ENCODE results near the gene KRT32. TPM values are rescaled to one million over a fixed set of nuclear protein-coding genes. Genes with fewer than 3 reads are reported as not detected.

Gene KRT32
- total and polyA plus RNA-seq, 12 donors, result not detected

- no peaks in the 10 kb centered on the region for H3K9me3 ChIP-seq (replicated peaks in 1 of 3)
- 75 to 82% (median 77%) methylated on average over 8 of the region's 8 CpGs for WGBS, 4 donors
- DNase-seq, result no peak
- TF ChIP-seq, protein P1, sequence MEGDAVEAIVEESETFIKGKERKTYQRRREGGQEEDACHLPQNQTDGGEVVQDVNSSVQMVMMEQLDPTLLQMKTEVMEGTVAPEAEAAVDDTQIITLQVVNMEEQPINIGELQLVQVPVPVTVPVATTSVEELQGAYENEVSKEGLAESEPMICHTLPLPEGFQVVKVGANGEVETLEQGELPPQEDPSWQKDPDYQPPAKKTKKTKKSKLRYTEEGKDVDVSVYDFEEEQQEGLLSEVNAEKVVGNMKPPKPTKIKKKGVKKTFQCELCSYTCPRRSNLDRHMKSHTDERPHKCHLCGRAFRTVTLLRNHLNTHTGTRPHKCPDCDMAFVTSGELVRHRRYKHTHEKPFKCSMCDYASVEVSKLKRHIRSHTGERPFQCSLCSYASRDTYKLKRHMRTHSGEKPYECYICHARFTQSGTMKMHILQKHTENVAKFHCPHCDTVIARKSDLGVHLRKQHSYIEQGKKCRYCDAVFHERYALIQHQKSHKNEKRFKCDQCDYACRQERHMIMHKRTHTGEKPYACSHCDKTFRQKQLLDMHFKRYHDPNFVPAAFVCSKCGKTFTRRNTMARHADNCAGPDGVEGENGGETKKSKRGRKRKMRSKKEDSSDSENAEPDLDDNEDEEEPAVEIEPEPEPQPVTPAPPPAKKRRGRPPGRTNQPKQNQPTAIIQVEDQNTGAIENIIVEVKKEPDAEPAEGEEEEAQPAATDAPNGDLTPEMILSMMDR (IDR thresholded peaks at IDR 0.05), result no peak
- TF ChIP-seq POLR2A (IDR thresholded peaks at IDR 0.05), result no peak
- no peaks in the 10 kb centered on the region for H3K4me1 ChIP-seq (replicated peaks in 1 of 2)
- intact Hi-C loops (cut with DNase I), result no loop called here
- no peak overlapping the region for H3K4me3 ChIP-seq
- H3K27me3 ChIP-seq, result no peaks in the 10 kb centered on the region
- no peaks in the 10 kb centered on the region for H3K36me3 ChIP-seq (replicated peaks in 1 of 2)
- no peak overlapping the region for H3K27ac ChIP-seq
These were observed 37.2 kb upstream of the KRT32 start for GRCh38 chr17:41504246-41504977.

DNA sequence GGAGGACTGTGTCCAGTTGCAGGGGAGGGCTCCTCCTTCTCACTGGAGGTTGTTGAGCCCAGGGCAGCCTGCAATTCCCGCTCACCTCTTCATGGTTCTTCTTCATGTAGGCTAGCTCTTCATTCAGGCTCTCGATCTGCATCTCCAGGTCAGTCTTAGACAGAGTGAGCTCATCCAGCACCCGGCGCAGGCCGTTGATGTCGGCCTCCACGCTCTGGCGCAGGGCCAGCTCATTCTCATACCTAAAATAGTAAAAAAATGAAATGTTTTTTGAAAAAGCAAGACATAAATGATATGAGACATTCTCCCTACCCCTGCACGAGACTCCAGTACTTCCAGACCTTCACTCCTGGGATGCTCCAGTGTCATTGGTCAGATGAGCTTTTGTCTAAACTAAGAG is 36.0 kb upstream of the KRT32 start:
- Histone ChIP-seq H3K36me3 (replicated peaks in 1 of 2) (no peaks in the 10 kb centered on the region), H3K4me3 (no peak overlapping the region), H3K4me1 (replicated peaks in 1 of 2) (no peaks in the 10 kb centered on the region), H3K27ac (no peak overlapping the region), H3K27me3 (no peaks in the 10 kb centered on the region), H3K9me3 (replicated peaks in 1 of 3) (no peaks in the 10 kb centered on the region)
- TF ChIP-seq, protein P1 (IDR thresholded peaks at IDR 0.05), result no peak
- TF ChIP-seq POLR2A (IDR thresholded peaks at IDR 0.05), result no peak
- DNase-seq, result no peak
- WGBS, 4 donors, result 71 to 88% (median 83%) methylated on average over 9 of the region's 9 CpGs
- intact Hi-C loops (cut with DNase I), result no loop called here

DNA sequence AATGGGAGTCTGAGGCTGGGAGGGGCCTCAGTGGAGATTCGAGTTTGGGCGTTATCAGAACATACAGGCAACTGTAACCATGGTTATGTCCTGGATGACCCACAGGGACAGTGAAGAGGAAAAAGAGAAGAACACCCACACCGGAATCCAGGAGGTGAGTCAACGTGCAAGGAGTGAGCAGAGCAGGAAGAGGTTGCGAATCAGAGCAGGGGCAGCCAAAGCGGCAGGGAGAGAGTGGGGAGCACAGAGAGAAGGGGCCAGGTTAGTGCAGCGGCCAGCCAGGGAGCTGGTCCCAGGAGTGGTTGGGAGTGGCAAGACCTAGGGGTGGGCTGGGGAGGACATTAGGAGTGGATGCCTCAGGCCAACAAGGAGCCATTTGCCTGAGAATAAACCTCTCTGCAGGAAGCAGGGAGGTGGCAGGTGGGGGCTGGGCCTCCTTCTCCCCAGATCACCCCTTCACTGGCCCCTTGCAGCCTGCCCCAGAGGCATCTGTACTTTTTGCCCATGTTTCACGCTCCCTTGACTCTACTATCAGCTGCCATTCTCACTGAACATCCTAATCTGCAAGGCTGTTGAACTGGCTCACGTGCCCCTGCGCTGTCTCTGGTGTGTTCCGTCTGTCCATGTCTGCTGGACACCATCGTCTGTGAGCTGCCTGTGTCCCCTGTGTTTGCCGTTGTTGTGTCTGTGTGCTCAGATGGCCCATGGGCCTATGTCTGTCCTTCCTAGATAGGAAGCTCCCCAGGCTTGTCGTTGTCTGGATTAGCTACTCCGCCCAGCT is 33.1 kb upstream of the KRT32 start:
- intact Hi-C loops (cut with DNase I), result no loop called here
- no peaks in the 10 kb centered on the region for H3K9me3 ChIP-seq (replicated peaks in 1 of 3)
- no peak for DNase-seq
- H3K36me3 ChIP-seq (replicated peaks in 1 of 2), result no peaks in the 10 kb centered on the region
- no peak overlapping the region for H3K27ac ChIP-seq
- H3K4me3 ChIP-seq, result no peak overlapping the region
- H3K27me3 ChIP-seq, result no peaks in the 10 kb centered on the region
- TF ChIP-seq, protein P1 (IDR thresholded peaks at IDR 0.05), result no peak
- TF ChIP-seq POLR2A (IDR thresholded peaks at IDR 0.05), result no peak
- H3K4me1 ChIP-seq (replicated peaks in 1 of 2), result no peaks in the 10 kb centered on the region
- 75 to 77% (median 76%) methylated on average over 15 of the region's 15 CpGs for WGBS, 4 donors

DNA sequence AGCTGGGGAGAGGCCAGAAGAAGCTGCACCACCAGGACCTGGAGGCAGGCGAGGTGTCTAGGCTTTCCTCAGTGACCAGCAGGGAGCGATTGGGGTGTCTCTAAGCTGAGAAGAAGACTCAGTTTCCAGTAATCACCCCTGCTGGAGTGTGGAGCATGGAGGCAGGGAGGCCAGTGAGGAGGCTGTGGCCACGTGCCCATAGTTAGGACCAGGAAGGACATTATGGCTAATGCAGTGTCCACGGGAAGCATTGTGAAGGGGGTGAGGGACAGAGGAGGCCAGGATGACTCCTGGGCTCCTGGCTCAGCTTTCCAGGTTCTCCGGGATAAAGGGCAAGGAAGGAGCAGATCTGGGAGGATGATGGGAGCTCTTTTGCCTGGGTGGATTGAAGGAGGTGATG is 32.5 kb upstream of the KRT32 start:
- Histone ChIP-seq H3K27me3 (no peaks in the 10 kb centered on the region), H3K27ac (no peak overlapping the region), H3K9me3 (replicated peaks in 1 of 3) (no peaks in the 10 kb centered on the region), H3K4me3 (no peak overlapping the region), H3K36me3 (replicated peaks in 1 of 2) (no peaks in the 10 kb centered on the region), H3K4me1 (replicated peaks in 1 of 2) (no peaks in the 10 kb centered on the region)
- 85 to 87% (median 85%) methylated on average over 5 of the region's 5 CpGs for WGBS, 4 donors
- no peak for TF ChIP-seq POLR2A (IDR thresholded peaks at IDR 0.05)
- TF ChIP-seq, protein P1 (IDR thresholded peaks at IDR 0.05), result no peak
- DNase-seq, result no peak
- intact Hi-C loops (cut with DNase I), result no loop called here
